D341Med (cell line): ENCODE results near the gene ABTB2.
A peak's percentile ranks its signal among the peaks of the same experiment; 100 is the strongest.

Experiments
- DNase-seq: peaks from one replicate; pipeline ENCODE4 v3.0.0; 2012; ENCODE audit warnings: low spot score

Gene ABTB2

GRCh38 chr11:34360046-34360445, 2.2 kb upstream of the ABTB2 start:
- no peak for DNase-seq

- DNase-seq: no peak
Observed at GRCh38 chr11:34359548-34359891, 1.7 kb upstream of the ABTB2 start.

GRCh38 chr11:34358728-34359547, 1.1 kb upstream of the ABTB2 start:
- DNase-seq: peak; percentile 67

- DNase-seq: no peak
Observed at GRCh38 chr11:34358258-34358727, 483 bp upstream of the ABTB2 start.

GRCh38 chr11:34356913-34357700, 703 bp downstream of the ABTB2 start:
- DNase-seq: peak; percentile 78

- no peak for DNase-seq
Observed at GRCh38 chr11:34356576-34356912, 1.3 kb downstream of the ABTB2 start.

GRCh38 chr11:34356130-34356529, 1.7 kb downstream of the ABTB2 start:
- DNase-seq: no peak

GRCh38 chr11:34355726-34356125, 2.1 kb downstream of the ABTB2 start:
- no peak for DNase-seq

- no peak for DNase-seq
Observed at GRCh38 chr11:34354782-34355181, 3.0 kb downstream of the ABTB2 start.

- DNase-seq: no peak
Observed at GRCh38 chr11:34353881-34354280, 3.9 kb downstream of the ABTB2 start.

GRCh38 chr11:34351687-34352469, 5.9 kb downstream of the ABTB2 start:
- DNase-seq: no peak

- no peak for DNase-seq
Observed at GRCh38 chr11:34351051-34351450, 6.8 kb downstream of the ABTB2 start.

GRCh38 chr11:34349882-34350281, 7.9 kb downstream of the ABTB2 start:
- no peak for DNase-seq

GRCh38 chr11:34348919-34349318, 8.9 kb downstream of the ABTB2 start:
- no peak for DNase-seq

GRCh38 chr11:34348096-34348495, 9.7 kb downstream of the ABTB2 start:
- no peak for DNase-seq

- DNase-seq: no peak
Observed at GRCh38 chr11:34346551-34346950, 11.3 kb downstream of the ABTB2 start.

GRCh38 chr11:34345991-34346480, 11.8 kb downstream of the ABTB2 start:
- no peak for DNase-seq

- no peak for DNase-seq
Observed at GRCh38 chr11:34345540-34345876, 12.3 kb downstream of the ABTB2 start.

- no peak for DNase-seq
Observed at GRCh38 chr11:34344768-34345539, 12.9 kb downstream of the ABTB2 start.

GRCh38 chr11:34344410-34344767, 13.4 kb downstream of the ABTB2 start:
- no peak for DNase-seq

GRCh38 chr11:34343686-34344085, 14.1 kb downstream of the ABTB2 start:
- no peak for DNase-seq

- no peak for DNase-seq
Observed at GRCh38 chr11:34343153-34343552, 14.7 kb downstream of the ABTB2 start.
